ENCODE data around the gene PNMA8C. TPM values are rescaled to one million over a fixed set of nuclear protein-coding genes. Genes with fewer than 3 reads are reported as not detected.

Gene PNMA8C
- total RNA-seq, 3 donors from 2014 or later: 0.59 to 0.98 TPM; not detected in 1

Other genes starting within 250 kb of the PNMA8C start
- gene IGFL1, start 199.2 kb downstream of the PNMA8C start, total RNA-seq: not detected
- 100 to 1,000 TPM in 1 of 3 donors, 10 to 100 TPM in 2; 10.4 to 111 (median 20.6) TPM for gene HIF3A, start 131.9 kb downstream of the PNMA8C start, total RNA-seq
- gene PPP5C, start 81.8 kb downstream of the PNMA8C start, total RNA-seq: 10 to 100 TPM; 41.3 to 72.4 (median 58.7) TPM
- 10 to 100 TPM in 2 of 3 donors, 1 to 10 TPM in 1; 2.2 to 29.7 (median 16.4) TPM for gene CCDC8, start 15.4 kb downstream of the PNMA8C start, total RNA-seq
- 1 to 10 TPM in 2 of 3 donors, under 1 TPM in 1; 0.80 to 8.8 (median 2.3) TPM for gene PNMA8A, start 42.6 kb upstream of the PNMA8C start, total RNA-seq
- gene PNMA8B, start 66.9 kb upstream of the PNMA8C start, total RNA-seq: 1 to 10 TPM; 1.6 to 4.2 (median 2.2) TPM
- gene CALM3, start 172.4 kb upstream of the PNMA8C start, total RNA-seq: 100 to 1,000 TPM in 1 of 3 donors, 10 to 100 TPM in 2; 85.9 to 129 (median 86.6) TPM
- gene PTGIR, start 196.2 kb upstream of the PNMA8C start, total RNA-seq: 1 to 10 TPM in 2 of 3 donors, under 1 TPM in 1; 0.29 to 6.9 (median 1.3) TPM
- not detected for gene GNG8, start 207.3 kb upstream of the PNMA8C start, total RNA-seq
- gene DACT3, start 232.2 kb upstream of the PNMA8C start, total RNA-seq: 1 to 10 TPM in 2 of 3 donors, under 1 TPM in 1; 0.48 to 3.9 (median 1.9) TPM

All from breast epithelium (tissue), 3 donors.